Measurements from ENCODE around the gene POP4.

POP4 gene

GRCh38 chr19:29635963-29636362 lies 29.9 kb downstream of the POP4 start:
- DNase-seq, result no peak

- DNase-seq, result no peak
These were observed 30.7 kb downstream of the POP4 start for GRCh38 chr19:29636553-29637360.

GRCh38 chr19:29639086-29639485 lies 33.0 kb downstream of the POP4 start:
- no peak for DNase-seq

GRCh38 chr19:29640231-29640630 lies 34.1 kb downstream of the POP4 start:
- DNase-seq, result no peak

- DNase-seq, result no peak
These were observed 35.5 kb downstream of the POP4 start for GRCh38 chr19:29641597-29641996.

- no peak for DNase-seq
These were observed 37.4 kb downstream of the POP4 start for GRCh38 chr19:29643361-29643935.

DNA sequence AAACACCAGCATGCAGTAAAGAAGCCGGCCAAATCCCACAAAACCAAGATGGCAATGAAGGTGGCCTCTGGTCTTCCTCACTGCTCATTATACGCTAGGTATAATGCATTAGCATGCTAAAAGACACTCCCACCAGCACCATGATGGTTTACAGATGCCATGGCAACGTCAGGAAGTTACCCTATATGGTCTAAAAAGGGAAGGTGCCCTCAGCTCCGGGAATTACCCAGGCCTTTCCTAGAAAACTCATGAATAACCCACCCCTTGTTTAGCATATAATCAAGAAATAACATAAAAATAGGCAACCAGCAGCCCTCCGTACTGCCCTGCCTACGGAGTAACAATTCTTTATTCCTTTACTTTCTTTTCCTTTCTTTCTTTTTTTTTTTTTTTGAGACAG lies 38.1 kb downstream of the POP4 start:
- DNase-seq, result no peak

GRCh38 chr19:29645491-29645867 lies 39.4 kb downstream of the POP4 start:
- no peak for DNase-seq

DNA sequence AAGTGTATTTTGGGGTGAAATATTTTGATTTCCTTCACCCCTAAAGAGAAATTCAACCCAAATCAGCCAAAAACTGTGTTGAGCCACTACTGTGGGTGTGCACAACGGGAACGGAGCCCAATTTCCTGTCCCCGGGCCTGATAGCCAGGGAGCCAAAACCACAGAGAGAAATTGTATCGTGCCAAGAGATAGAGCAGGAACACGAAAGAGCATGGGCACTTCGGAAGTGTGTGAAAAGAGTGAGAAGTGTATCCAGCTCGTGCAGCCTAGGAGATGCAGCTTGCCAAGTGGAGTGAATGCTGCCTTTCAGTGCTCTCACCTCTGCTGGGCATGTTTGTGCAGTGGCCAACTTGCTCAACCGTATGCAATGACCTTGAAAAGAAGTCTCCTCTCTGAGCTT lies 39.8 kb downstream of the POP4 start:
- no peak for DNase-seq

DNA sequence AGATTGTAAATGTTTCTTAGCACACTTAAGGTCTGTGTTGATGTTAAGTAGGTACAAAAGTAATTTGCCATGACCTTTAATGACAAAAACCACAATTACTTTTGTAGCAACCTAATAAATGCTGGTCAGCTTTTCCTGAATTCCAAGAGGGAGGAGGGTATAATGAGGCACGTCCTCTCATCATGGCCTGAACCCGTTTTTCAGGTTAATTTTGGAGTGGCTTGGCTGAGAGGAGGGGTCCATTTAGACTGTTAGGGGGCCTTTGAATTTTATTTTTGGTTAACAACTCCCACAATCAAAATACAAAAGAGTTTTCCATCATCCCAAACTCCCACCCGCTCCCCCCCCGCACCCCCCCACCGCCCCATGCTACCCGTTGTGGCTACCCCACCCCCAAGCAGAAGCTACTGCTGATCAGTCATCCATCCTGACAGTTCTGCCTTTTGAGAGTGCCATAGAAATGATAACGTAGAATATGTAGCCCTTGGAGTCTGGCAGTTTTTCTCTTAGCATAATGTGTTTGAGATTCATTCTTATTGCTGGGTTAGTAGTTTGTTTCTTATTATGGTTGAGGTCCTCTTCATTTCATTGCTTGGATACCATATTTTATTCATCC lies 44.8 kb downstream of the POP4 start:
- DNase-seq, result no peak

DNA sequence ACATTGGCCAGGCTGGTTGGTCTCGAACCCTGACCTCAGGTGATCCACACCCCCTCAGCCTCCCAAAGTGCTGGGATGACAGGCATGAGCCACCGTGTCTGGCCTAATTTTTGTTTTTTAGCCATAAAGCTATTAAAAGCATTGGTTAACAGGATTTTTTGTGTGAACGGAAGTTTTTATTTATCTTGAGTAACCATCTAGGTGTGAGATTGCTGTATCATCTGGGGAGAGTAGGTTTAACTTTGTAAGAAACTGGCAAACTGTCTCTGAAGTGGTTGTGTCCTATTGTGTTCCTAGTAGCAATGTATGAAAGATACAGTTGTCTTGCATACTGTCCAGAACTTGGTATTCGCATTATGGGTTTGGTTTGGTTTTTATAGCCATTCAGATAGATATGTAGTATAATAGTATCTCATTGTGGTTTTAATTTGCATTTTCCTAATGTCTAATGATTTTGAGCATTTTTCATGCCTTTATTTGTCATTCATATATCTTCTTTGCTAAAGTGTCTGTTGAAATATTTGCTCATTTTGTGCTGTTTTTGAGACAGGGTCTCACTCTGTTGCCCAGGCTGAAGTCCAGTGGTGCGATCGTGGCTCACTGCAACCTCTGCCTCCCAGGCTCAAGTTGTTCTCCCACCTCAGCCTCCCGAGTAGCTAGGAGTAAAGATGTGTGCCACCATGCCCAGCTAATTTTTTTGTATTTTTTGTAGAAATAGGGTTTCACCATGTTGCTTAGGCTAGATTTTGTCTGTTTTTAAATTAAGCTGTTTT lies 45.7 kb downstream of the POP4 start:
- no peak for DNase-seq

DNA sequence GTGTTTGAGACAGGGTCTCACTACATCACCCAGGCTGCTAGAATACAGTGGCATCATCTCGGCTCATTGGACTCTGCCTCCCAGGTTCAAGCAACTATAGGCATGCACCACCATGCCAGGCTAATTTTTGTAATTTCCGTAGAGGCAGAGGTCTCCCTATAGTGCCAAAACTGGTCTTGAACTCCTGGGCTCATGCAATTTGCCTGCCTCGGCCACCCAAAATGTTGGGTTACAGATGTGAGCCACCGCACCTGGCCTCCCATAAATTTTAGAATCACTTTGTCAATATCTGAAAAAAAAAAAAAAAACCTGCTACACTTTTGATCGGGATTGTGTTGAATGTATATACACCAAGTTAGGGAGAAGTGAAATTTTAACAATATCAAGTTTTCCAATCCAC lies 47.3 kb downstream of the POP4 start:
- DNase-seq, result no peak

DNA sequence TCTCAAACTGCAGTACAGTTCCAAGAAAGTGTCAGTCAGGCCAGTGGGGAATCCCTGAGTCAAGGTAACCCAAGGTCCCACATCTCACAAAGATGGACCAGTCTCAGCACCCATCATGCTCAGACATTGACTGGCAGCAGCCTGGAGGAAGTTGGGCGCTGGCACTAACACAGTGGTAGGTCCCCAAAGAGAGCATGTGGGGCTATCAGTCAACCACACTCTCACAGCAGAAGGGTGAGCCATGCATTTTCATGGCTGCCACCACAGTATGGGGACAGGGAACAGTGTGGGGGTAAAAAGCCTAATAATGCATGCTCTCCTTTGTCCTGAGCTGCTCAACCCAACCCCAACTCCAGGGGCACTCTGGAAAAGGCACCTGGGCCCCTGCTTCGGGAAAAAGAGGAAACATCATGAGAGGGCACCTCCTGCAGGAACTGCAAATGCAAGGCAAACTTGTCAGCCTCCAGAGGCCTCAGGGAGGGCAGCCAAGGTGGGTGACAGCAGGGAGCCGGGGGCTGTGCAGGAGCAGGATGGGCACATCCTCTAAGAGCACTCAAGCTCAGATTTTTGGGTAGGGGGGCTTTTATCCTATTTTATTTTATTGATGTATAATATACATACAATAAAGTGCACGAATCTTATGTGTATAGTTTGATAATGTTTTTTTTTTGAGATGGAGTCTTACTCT lies 49.7 kb downstream of the POP4 start:
- DNase-seq, result no peak

DNA sequence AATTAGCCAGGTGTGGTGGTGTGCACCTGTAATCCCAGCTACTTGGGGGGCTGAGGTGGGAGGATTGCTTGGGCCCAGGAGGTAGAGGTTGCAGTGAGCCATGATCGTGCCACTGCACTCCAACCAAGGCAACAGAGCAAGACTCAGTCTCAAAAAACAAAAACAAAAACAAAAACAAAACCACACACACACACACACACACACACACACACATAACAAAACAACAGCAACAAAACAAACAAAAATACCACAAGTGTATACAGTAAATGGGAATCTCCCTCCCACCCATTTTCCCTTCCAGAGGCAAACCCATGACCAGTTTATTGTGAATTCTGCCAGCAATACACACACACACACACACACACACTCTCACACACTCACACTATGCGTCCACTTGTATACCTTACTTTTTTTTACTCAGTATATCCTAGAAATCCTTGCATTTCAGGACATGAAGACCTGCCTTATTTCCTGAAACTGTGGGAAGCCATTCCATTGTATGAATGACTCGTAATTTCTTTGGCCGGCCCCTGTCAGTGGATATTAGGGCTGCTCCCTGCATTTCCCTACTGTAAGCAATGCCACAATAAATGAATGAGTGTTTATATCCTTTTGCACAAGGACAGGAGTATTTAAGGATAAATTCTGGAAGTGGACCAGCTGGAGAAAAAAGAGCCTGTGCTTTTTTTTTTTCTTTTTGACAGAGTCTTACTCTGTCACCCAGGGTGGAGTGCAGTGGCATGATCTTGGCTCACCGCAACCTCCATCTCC lies 52.3 kb downstream of the POP4 start:
- DNase-seq, result no peak

DNA sequence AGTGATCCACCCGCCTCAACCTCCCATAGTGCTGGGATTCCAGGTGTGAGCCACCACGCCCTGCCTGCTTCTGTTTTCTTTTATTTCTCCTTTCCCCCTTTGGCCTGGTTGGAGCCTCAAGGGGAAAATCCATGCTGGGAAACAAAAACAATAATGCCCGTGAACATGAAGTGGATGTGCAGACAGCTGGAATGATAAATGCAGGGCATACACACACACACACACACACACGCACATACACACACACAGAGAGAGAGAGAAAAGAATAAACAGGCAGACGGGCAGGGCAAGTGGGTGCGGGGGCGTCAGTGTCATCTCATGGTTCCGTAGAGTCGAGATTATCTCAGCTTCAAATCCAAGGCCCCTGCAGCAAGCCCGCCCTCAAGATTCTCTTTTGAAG lies 54.8 kb downstream of the POP4 start:
- no peak for DNase-seq

DNA sequence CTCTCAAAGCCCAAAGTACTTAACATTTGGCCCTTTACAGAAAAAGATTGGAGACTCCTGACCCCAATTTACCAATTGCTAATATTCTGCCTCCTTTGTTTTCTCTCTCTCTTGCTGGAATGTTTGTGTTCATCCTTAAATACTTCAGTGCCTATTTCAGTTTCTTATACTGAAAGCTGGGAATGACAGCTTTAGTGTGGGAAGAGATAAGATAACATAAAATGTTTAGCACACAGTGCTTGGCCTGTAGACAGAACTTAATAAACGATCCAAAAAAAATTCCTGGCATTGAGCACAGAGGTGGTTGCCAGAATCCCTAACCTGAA lies 56.2 kb downstream of the POP4 start:
- no peak for DNase-seq

- DNase-seq, result peak; percentile 30
These were observed 56.7 kb downstream of the POP4 start for GRCh38 chr19:29662604-29663404.

DNA sequence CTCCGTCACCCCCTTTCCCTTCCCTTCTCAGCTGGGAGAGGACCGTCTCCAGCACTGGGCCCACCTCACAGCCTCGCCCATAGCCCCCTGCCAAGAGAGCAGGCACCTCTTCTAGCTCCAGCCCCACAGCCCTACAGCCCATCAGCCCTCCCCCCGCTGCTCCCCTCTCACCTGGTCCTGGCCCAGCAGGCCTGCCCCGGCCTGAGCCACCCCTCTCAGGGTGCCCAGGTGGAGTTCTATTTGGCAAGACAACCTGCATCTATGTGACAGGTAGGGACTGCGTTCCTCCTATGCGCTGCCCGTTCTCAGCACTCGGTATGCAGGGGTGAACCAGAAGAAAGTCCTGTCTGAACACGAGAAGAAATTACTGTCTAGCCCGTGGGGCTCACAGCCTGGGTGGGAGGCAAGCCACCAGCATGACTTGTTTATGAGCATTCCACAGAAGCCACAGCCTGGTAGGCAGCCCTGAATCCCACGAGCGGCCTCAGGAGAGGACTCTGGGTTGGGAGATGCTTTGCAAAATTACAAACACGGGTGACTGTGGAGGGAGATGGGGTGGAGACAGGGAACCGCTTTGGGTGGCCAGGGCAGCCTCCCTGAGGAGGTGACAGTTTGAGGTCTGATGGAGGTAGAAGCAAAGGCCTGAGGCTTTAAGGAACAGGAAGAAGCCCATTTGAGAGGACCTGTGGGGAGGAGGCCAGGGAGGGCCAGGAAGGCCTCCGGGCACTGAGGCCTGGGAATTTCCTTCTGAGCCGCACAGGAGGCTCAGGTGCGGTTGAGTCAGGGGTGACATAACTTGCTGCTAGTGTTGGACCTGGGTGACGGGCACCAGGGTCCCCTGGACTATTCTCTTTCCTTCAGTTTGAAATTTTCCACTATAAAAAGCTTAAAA lies 58.0 kb downstream of the POP4 start:
- DNase-seq, result no peak

DNA sequence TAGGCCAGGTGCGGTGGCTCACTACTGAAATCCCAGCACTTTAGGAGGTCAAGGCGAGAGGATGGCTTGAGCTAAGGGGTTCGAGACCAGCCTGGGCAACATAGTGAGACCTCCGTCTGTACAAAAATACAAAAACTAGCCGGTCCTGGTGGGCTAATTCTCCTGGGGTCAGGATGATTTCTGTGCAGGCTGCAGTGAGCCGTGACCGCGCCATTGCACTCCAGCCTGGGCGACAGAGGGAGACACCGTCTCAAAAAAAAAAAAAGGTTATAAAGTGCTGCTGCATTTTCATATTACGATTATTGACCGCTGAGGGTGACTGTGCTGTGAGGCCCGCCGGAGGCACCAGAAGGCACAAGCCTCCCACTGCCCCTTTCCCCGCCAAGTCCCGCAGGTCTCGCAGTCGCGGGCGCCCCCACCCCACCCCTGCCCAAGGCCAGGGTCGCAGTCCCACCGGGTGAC lies 58.7 kb downstream of the POP4 start:
- DNase-seq, result no peak

- DNase-seq, result peak; percentile 92
These were observed 59.2 kb downstream of the POP4 start, which contains the start of gene PLEKHF1 for GRCh38 chr19:29665215-29665825. PLEKHF1 (plus strand) TSS chr19:29665461; CDS start chr19:29673840, 8,379 bp downstream.

All from midbrain (tissue), 1 donor.